Measurements from ENCODE around the gene SMIM41. TPM values are rescaled to one million over a fixed set of nuclear protein-coding genes. Genes with fewer than 3 reads are reported as not detected.

Gene SMIM41
- total RNA-seq, 1 experiment from 2014 or later = not detected

GRCh38 chr12:52121824-52122539 is 42.5 kb downstream of the SMIM41 start:
- Histone ChIP-seq H3K9me3 (ENCODE audit: low read length) (no peaks in the 10 kb centered on the region), H3K27me3 (ENCODE audit: low read length) (no peaks in the 10 kb centered on the region), H3F3A (ENCODE audit: low read length, unreplicated experiment) (no peaks in the 10 kb centered on the region), H3K79me2 (ENCODE audit: low read length) (no peaks in the 10 kb centered on the region), H3K9ac (ENCODE audit: low read length) (no peak overlapping the region), H3K4me3 (ENCODE audit: low read length) (no peak overlapping the region), H3K4me1 (ENCODE audit: insufficient read depth, low read length) (peaks cover 24% of the 10 kb centered on the region), H3K27ac (ENCODE audit: low read length) (no peak overlapping the region), H3K36me3 (ENCODE audit: low read depth, low read length) (no peaks in the 10 kb centered on the region), H3K9me2 (replicated peaks; ENCODE audit: low read length) (no peaks in the 10 kb centered on the region), H4K20me1 (ENCODE audit: low read length) (no peaks in the 10 kb centered on the region), H2AFZ (ENCODE audit: low read length) (peak overlapping the region; percentile 47), H3K4me2 (ENCODE audit: low read length) (no peak overlapping the region)
- ATAC-seq = peak; percentile 42
- CTCF ChIA-PET = interaction anchor here (1.2 kb wide), 1 partner anchor 97 kb away, joined by 10 read pairs; no protein-coding TSS in a partner anchor
- DNase-seq = peak; percentile 70
- POLR2A ChIA-PET (ENCODE audit: unreplicated experiment) = no interaction called here
- BruUV-seq (replicated peaks) = no TSS peak
- intact Hi-C loops (cut with micrococcal nuclease) = no loop called here
- TF ChIP-seq, protein P1, sequence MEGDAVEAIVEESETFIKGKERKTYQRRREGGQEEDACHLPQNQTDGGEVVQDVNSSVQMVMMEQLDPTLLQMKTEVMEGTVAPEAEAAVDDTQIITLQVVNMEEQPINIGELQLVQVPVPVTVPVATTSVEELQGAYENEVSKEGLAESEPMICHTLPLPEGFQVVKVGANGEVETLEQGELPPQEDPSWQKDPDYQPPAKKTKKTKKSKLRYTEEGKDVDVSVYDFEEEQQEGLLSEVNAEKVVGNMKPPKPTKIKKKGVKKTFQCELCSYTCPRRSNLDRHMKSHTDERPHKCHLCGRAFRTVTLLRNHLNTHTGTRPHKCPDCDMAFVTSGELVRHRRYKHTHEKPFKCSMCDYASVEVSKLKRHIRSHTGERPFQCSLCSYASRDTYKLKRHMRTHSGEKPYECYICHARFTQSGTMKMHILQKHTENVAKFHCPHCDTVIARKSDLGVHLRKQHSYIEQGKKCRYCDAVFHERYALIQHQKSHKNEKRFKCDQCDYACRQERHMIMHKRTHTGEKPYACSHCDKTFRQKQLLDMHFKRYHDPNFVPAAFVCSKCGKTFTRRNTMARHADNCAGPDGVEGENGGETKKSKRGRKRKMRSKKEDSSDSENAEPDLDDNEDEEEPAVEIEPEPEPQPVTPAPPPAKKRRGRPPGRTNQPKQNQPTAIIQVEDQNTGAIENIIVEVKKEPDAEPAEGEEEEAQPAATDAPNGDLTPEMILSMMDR (conservative IDR thresholded peaks at IDR 0.05; ENCODE audit: low read depth, low read length) = peak; percentile 81
- TF ChIP-seq EZH2 (IDR thresholded peaks at IDR 0.05; ENCODE audit: low read length, unreplicated experiment) (no peak), EZH2phosphoT487 (IDR thresholded peaks at IDR 0.05; ENCODE audit: borderline replicate concordance, low read length) (no peak)

- no peak overlapping the region for H3K4me2 ChIP-seq (ENCODE audit: low read length)
Measured at GRCh38 chr12:52122540-52122871, 43.0 kb downstream of the SMIM41 start.

DNA sequence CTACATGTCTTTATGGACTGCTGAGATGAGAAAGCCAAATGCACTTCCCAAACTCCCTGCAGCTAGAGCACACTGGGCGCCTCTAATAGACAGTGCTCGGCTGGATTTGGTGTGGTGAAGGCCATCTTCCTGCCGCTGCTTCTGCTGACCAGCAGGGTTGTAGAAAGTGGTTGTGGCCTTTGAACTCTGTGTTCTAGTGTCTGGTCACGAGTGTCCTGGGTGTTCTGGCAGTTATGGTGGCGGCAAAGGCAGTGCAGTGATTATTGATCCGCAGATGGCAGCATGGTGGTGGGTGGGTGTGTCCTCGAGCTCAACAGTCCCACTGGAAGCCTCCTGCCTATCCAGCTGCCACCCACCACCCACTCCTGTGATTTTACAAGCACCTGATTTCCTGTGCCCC is 43.4 kb downstream of the SMIM41 start:
- H3K9ac ChIP-seq (ENCODE audit: low read length) = no peak overlapping the region
- peaks cover 21% of the 10 kb centered on the region; the same call in 1 of the 2 replicates for H3K4me1 ChIP-seq (ENCODE audit: insufficient read depth, low read length)
- no peaks in the 10 kb centered on the region for H3F3A ChIP-seq (ENCODE audit: low read length, unreplicated experiment)
- no peaks in the 10 kb centered on the region for H3K9me2 ChIP-seq (replicated peaks; ENCODE audit: low read length)
- ATAC-seq = no peak
- intact Hi-C loops (cut with micrococcal nuclease) = no loop called here
- no peak for TF ChIP-seq EZH2 (IDR thresholded peaks at IDR 0.05; ENCODE audit: low read length, unreplicated experiment)
- TF ChIP-seq, protein P1 (conservative IDR thresholded peaks at IDR 0.05; ENCODE audit: low read depth, low read length) = no peak
- no peak for TF ChIP-seq EZH2phosphoT487 (IDR thresholded peaks at IDR 0.05; ENCODE audit: borderline replicate concordance, low read length)
- H3K4me2 ChIP-seq (ENCODE audit: low read length) = no peak overlapping the region
- POLR2A ChIA-PET (ENCODE audit: unreplicated experiment) = no interaction called here
- no TSS peak for BruUV-seq (replicated peaks)
- H3K79me2 ChIP-seq (ENCODE audit: low read length) = no peaks in the 10 kb centered on the region
- CTCF ChIA-PET = interaction anchor here (0.6 to 1.2 kb wide), 2 partner anchors 93 to 97 kb away, joined by 5 to 11 read pairs; no protein-coding TSS in a partner anchor
- H3K4me3 ChIP-seq (ENCODE audit: low read length) = no peak overlapping the region
- no peaks in the 10 kb centered on the region for H4K20me1 ChIP-seq (ENCODE audit: low read length)
- H3K27me3 ChIP-seq (ENCODE audit: low read length) = no peaks in the 10 kb centered on the region
- no peak for DNase-seq
- H3K9me3 ChIP-seq (ENCODE audit: low read length) = no peaks in the 10 kb centered on the region
- no peaks in the 10 kb centered on the region for H3K36me3 ChIP-seq (ENCODE audit: low read depth, low read length)
- H2AFZ ChIP-seq (ENCODE audit: low read length) = no peak overlapping the region
- no peak overlapping the region for H3K27ac ChIP-seq (ENCODE audit: low read length)

More at GRCh38 chr12:52122540-52122871, 43.0 kb downstream of the SMIM41 start:
- no peak overlapping the region for H3K9ac ChIP-seq (ENCODE audit: low read length)
- H3F3A ChIP-seq (ENCODE audit: low read length, unreplicated experiment) = no peaks in the 10 kb centered on the region
- CTCF ChIA-PET = no interaction called here
- peaks cover 21% of the 10 kb centered on the region; the same call in 1 of the 2 replicates for H3K4me1 ChIP-seq (ENCODE audit: insufficient read depth, low read length)
- H3K27ac ChIP-seq (ENCODE audit: low read length) = no peak overlapping the region
- H4K20me1 ChIP-seq (ENCODE audit: low read length) = no peaks in the 10 kb centered on the region
- BruUV-seq (replicated peaks) = no TSS peak
- no peaks in the 10 kb centered on the region for H3K27me3 ChIP-seq (ENCODE audit: low read length)
- H3K79me2 ChIP-seq (ENCODE audit: low read length) = no peaks in the 10 kb centered on the region
- POLR2A ChIA-PET (ENCODE audit: unreplicated experiment) = no interaction called here
- DNase-seq = no peak
- TF ChIP-seq, protein P1 (conservative IDR thresholded peaks at IDR 0.05; ENCODE audit: low read depth, low read length) = no peak
- H3K4me3 ChIP-seq (ENCODE audit: low read length) = no peak overlapping the region
- H3K9me2 ChIP-seq (replicated peaks; ENCODE audit: low read length) = no peaks in the 10 kb centered on the region
- no peak for ATAC-seq
- intact Hi-C loops (cut with micrococcal nuclease) = no loop called here
- no peaks in the 10 kb centered on the region for H3K9me3 ChIP-seq (ENCODE audit: low read length)
- H3K36me3 ChIP-seq (ENCODE audit: low read depth, low read length) = no peaks in the 10 kb centered on the region
- no peak overlapping the region for H2AFZ ChIP-seq (ENCODE audit: low read length)

Data from PC-3 (cell line).